DOHH2 (cell line): ENCODE data around the gene PRR11.

Source experiments
- H3F3A ChIP-seq: fragments of 200-600 bp; sonication (generic), shearing (Covaris generic); 2 replicates; pipeline ENCODE4 v1.6.0; 2016; ENCODE audit warnings: antibody characterized with exemption, mild to moderate bottlenecking; ENCODE audit not compliant: control insufficient read depth, insufficient read depth
- H3K27ac ChIP-seq: fragments of 200-600 bp; sonication (generic); 2 replicates; pipeline ENCODE4 v1.5.1; 2014; ENCODE audit warnings: low read depth, mild to moderate bottlenecking, low read length, moderate library complexity
- H3K27me3 ChIP-seq: fragments of 200-600 bp; sonication (generic); 2 replicates; pipeline ENCODE4 v1.6.1; 2014; ENCODE audit warnings: mild to moderate bottlenecking, low read length, mixed read lengths; ENCODE audit not compliant: control insufficient read depth
- H3K36me3 ChIP-seq: fragments of 200-600 bp; sonication (generic); 2 replicates; pipeline ENCODE4 v1.6.1; 2014; ENCODE audit warnings: mild to moderate bottlenecking, low read length, moderate library complexity, mixed read lengths; ENCODE audit not compliant: control insufficient read depth
- H3K4me1 ChIP-seq: fragments of 200-600 bp; sonication (generic); 2 replicates; pipeline ENCODE4 v1.6.1; 2014; ENCODE audit warnings: mild to moderate bottlenecking, low read length, mixed read lengths; ENCODE audit not compliant: control insufficient read depth
- H3K4me2 ChIP-seq: fragments of 200-600 bp; sonication (generic); 2 replicates; pipeline ENCODE4 v1.6.0; 2014; ENCODE audit warnings: mild to moderate bottlenecking, low read length, moderate library complexity
- H3K4me3 ChIP-seq: fragments of 200-600 bp; sonication (generic); 2 replicates; pipeline ENCODE4 v1.5.1; 2014; ENCODE audit warnings: mild to moderate bottlenecking, low read length, mixed read lengths
- H3K79me2 ChIP-seq: fragments of 200-600 bp; sonication (generic); 2 replicates; pipeline ENCODE4 v1.6.1; 2014; ENCODE audit warnings: mild to moderate bottlenecking, low read length, mixed read lengths; ENCODE audit not compliant: control insufficient read depth
- H3K9me2 ChIP-seq: fragments of 200-600 bp; sonication (generic); replicated peaks from 2 replicates; pipeline ENCODE4 v1.6.1; 2014; ENCODE audit warnings: mild to moderate bottlenecking, low read length, mixed read lengths; ENCODE audit not compliant: control insufficient read depth
- H3K9me3 ChIP-seq: fragments of 200-600 bp; sonication (generic); 2 replicates; pipeline ENCODE4 v1.6.1; 2014; ENCODE audit warnings: antibody characterized with exemption, low read length, mixed read lengths; ENCODE audit not compliant: control insufficient read depth, insufficient read depth
- H4K20me1 ChIP-seq: fragments of 200-600 bp; sonication (generic); 2 replicates; pipeline ENCODE4 v1.6.0; 2014; ENCODE audit warnings: low read depth, mild to moderate bottlenecking, antibody characterized with exemption, low read length, moderate library complexity; ENCODE audit not compliant: control insufficient read depth, insufficient read depth
- EZH2phosphoT487 ChIP-seq: fragments of 200-600 bp; sonication (generic); IDR thresholded peaks from 2 replicates; pipeline ENCODE4 v1.6.1; 2017; ENCODE audit warnings: borderline replicate concordance, mild to moderate bottlenecking, antibody characterized with exemption, low read length, moderate library complexity, mixed read lengths
- TF ChIP-seq, protein P1 (sequence below): fragments of 200-600 bp; sonication (generic); IDR thresholded peaks from one replicate; pipeline ENCODE4 v1.5.1; 2014; ENCODE audit warnings: antibody characterized with exemption, mild to moderate bottlenecking, low read depth, low read length; ENCODE audit not compliant: poor library complexity, severe bottlenecking

PRR11 gene

DNA sequence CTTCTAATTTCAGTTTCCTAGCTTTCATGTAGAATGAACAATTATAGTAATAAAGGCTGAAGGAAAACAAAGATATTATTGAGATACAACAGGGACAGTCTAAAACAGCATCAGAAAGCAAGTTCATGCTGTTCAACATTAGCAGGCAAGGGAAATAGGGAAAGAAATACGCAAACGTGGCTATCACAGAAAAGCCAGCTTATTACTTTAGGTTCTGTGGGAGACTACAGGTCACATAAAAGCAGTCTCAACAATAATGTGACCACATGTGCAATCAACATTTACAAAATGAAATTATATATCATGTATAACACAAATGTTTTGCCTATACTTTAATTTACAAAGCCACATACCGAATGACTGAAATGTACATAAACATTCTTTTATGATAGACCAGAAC is 44.0 kb upstream of the PRR11 start:
- H3K36me3 ChIP-seq = peaks cover 43% of the 10 kb centered on the region
- H3K79me2 ChIP-seq = peaks cover 52% of the 10 kb centered on the region
- no peak overlapping the region for H3K4me2 ChIP-seq
- no peaks in the 10 kb centered on the region for H4K20me1 ChIP-seq
- no peak overlapping the region for H3K4me3 ChIP-seq
- no peaks in the 10 kb centered on the region for H3K27me3 ChIP-seq
- H3F3A ChIP-seq = peaks cover 12% of the 10 kb centered on the region
- no peak overlapping the region for H3K27ac ChIP-seq
- TF ChIP-seq, protein P1, sequence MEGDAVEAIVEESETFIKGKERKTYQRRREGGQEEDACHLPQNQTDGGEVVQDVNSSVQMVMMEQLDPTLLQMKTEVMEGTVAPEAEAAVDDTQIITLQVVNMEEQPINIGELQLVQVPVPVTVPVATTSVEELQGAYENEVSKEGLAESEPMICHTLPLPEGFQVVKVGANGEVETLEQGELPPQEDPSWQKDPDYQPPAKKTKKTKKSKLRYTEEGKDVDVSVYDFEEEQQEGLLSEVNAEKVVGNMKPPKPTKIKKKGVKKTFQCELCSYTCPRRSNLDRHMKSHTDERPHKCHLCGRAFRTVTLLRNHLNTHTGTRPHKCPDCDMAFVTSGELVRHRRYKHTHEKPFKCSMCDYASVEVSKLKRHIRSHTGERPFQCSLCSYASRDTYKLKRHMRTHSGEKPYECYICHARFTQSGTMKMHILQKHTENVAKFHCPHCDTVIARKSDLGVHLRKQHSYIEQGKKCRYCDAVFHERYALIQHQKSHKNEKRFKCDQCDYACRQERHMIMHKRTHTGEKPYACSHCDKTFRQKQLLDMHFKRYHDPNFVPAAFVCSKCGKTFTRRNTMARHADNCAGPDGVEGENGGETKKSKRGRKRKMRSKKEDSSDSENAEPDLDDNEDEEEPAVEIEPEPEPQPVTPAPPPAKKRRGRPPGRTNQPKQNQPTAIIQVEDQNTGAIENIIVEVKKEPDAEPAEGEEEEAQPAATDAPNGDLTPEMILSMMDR = no peak
- TF ChIP-seq EZH2phosphoT487 = no peak
- H3K9me3 ChIP-seq = no peaks in the 10 kb centered on the region
- H3K4me1 ChIP-seq = peaks cover 26% of the 10 kb centered on the region
- H3K9me2 ChIP-seq = no peaks in the 10 kb centered on the region

DNA sequence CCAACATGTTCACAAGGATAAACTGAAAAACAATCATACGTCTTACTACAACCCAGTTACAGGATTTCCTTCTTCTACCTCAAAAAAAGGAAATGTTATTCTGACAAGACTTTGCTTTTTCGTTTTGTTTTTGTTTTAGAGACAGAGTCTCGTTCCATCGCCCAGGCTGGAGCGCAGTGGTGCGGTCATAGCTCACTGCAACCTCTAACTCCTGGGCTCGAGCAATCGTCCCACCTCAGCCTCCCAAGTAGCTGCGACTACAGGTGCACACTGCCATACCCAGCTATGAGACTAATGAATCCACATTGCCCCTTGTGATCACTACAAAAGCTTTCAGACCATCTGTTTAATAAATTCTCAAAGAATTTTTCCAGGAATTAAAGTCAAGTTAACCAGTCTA is 40.1 kb upstream of the PRR11 start:
- Histone ChIP-seq H3K79me2 (peaks cover 35% of the 10 kb centered on the region), H3K4me1 (peaks cover 8% of the 10 kb centered on the region), H3F3A (peaks cover 9% of the 10 kb centered on the region), H3K9me3 (no peaks in the 10 kb centered on the region), H3K9me2 (no peaks in the 10 kb centered on the region), H4K20me1 (no peaks in the 10 kb centered on the region), H3K4me2 (no peak overlapping the region), H3K36me3 (peaks cover 55% of the 10 kb centered on the region), H3K4me3 (no peak overlapping the region), H3K27me3 (no peaks in the 10 kb centered on the region), H3K27ac (no peak overlapping the region)
- no peak for TF ChIP-seq EZH2phosphoT487
- TF ChIP-seq, protein P1 = no peak

DNA sequence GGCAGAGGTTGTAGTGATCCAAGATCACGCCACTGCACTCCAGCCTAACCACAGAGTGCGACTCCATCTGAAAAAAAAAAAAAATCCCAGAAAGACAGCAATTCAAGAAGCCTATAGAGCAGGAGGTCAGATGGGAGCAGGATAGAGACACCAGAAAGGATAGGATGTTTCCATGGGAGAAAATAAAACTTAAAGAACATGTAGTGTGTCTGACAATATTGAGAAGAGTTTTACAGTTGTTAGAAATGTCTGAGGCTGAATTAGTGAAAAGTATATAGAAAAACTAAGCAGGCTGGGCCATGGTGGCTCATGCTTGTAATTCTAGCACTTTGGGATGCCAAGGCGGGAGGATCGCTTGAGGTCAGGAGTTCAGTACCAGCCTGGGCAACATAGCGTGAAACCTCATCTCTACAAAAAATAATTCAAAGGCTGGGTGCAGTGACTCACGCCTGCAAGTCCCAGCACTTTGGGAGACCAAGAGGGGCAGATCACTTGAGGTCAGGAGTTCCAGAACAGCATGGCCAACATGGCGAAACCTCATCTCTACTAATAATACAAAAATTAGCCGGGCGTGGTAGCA is 33.6 kb upstream of the PRR11 start:
- Histone ChIP-seq H3K36me3 (peaks cover 44% of the 10 kb centered on the region), H4K20me1 (no peaks in the 10 kb centered on the region), H3K27me3 (no peaks in the 10 kb centered on the region), H3K4me2 (no peak overlapping the region), H3K4me1 (no peaks in the 10 kb centered on the region), H3K9me3 (no peaks in the 10 kb centered on the region), H3K4me3 (no peak overlapping the region), H3K79me2 (peaks cover 42% of the 10 kb centered on the region), H3K27ac (no peak overlapping the region), H3K9me2 (no peaks in the 10 kb centered on the region), H3F3A (no peaks in the 10 kb centered on the region)
- no peak for TF ChIP-seq EZH2phosphoT487
- TF ChIP-seq, protein P1 = no peak
